ENCODE measurements around the gene GATB. TPM values are rescaled to one million over a fixed set of nuclear protein-coding genes. Genes with fewer than 3 reads are reported as not detected.

GATB gene
- total RNA-seq, 1 donor from 2014 or later, result 17.7 TPM

- Histone ChIP-seq H3K4me3 (no peak overlapping the region), H3K4me1 (no peaks in the 10 kb centered on the region), H3K27ac (no peak overlapping the region), H3K27me3 (no peaks in the 10 kb centered on the region), H3K36me3 (no peaks in the 10 kb centered on the region), H3K9me3 (no peaks in the 10 kb centered on the region)
- DNase-seq (no peak), ATAC-seq (no peak)
- intact Hi-C loops (cut with DNase I), result no loop called here
- TF ChIP-seq CTCF (IDR thresholded peaks at IDR 0.05), result no peak
Measured at GRCh38 chr4:151640381-151640780, 120.4 kb downstream of the GATB start.

- no peak for TF ChIP-seq CTCF (IDR thresholded peaks at IDR 0.05)
- intact Hi-C loops (cut with DNase I), result no loop called here
- H3K4me1 ChIP-seq, result no peaks in the 10 kb centered on the region
- no peak overlapping the region for H3K4me3 ChIP-seq
- no peaks in the 10 kb centered on the region for H3K9me3 ChIP-seq
- ATAC-seq, result no peak
- DNase-seq, result no peak
- H3K36me3 ChIP-seq, result no peaks in the 10 kb centered on the region
- H3K27ac ChIP-seq, result no peak overlapping the region
- no peaks in the 10 kb centered on the region for H3K27me3 ChIP-seq
Measured at GRCh38 chr4:151638295-151638858, 122.4 kb downstream of the GATB start.

- H3K4me1 ChIP-seq, result no peaks in the 10 kb centered on the region
- no peaks in the 10 kb centered on the region for H3K27me3 ChIP-seq
- TF ChIP-seq CTCF (IDR thresholded peaks at IDR 0.05), result no peak
- ATAC-seq, result no peak
- intact Hi-C loops (cut with DNase I), result no loop called here
- no peaks in the 10 kb centered on the region for H3K9me3 ChIP-seq
- no peak overlapping the region for H3K27ac ChIP-seq
- no peaks in the 10 kb centered on the region for H3K36me3 ChIP-seq
- no peak overlapping the region for H3K4me3 ChIP-seq
- no peak for DNase-seq
Measured at GRCh38 chr4:151631349-151631748, 129.5 kb downstream of the GATB start.

GRCh38 chr4:151629097-151629783 lies 131.6 kb downstream of the GATB start:
- Histone ChIP-seq H3K36me3 (no peaks in the 10 kb centered on the region), H3K4me1 (no peaks in the 10 kb centered on the region), H3K27ac (no peak overlapping the region), H3K4me3 (no peak overlapping the region), H3K9me3 (no peaks in the 10 kb centered on the region), H3K27me3 (no peaks in the 10 kb centered on the region)
- ATAC-seq (no peak), DNase-seq (no peak)
- TF ChIP-seq CTCF (IDR thresholded peaks at IDR 0.05), result no peak
- intact Hi-C loops (cut with DNase I), result no loop called here

GRCh38 chr4:151628001-151628608 lies 132.7 kb downstream of the GATB start:
- Histone ChIP-seq H3K27me3 (no peaks in the 10 kb centered on the region), H3K4me1 (no peaks in the 10 kb centered on the region), H3K36me3 (no peaks in the 10 kb centered on the region), H3K27ac (no peak overlapping the region), H3K9me3 (no peaks in the 10 kb centered on the region), H3K4me3 (no peak overlapping the region)
- intact Hi-C loops (cut with DNase I), result no loop called here
- no peak for TF ChIP-seq CTCF (IDR thresholded peaks at IDR 0.05)
- ATAC-seq, result no peak
- no peak for DNase-seq
